ENCODE data around the gene TRPM5. TPM values are rescaled to one million over a fixed set of nuclear protein-coding genes. Genes with fewer than 3 reads are reported as not detected.

Gene TRPM5
- total and polyA plus RNA-seq, 2 donors, result 0.05 to 0.11 TPM

- no peak overlapping the region for H3K27ac ChIP-seq (ENCODE audit: low read depth)
- DNase-seq (ENCODE audit: extremely low spot score), result no peak
- H3K36me3 ChIP-seq (ENCODE audit: insufficient read depth), result no peaks in the 10 kb centered on the region
- WGBS, result 88% methylated on average over 22 of the region's 22 CpGs
- no peaks in the 10 kb centered on the region for H3K4me1 ChIP-seq (ENCODE audit: insufficient read depth)
- H3K4me3 ChIP-seq (ENCODE audit: low read depth, low read length), result no peak overlapping the region
Measured at GRCh38 chr11:2433106-2433925, 11.0 kb downstream of the TRPM5 start.

- Histone ChIP-seq H3K4me1 (ENCODE audit: insufficient read depth) (no peaks in the 10 kb centered on the region), H3K36me3 (ENCODE audit: insufficient read depth) (no peaks in the 10 kb centered on the region), H3K4me3 (ENCODE audit: low read depth, low read length) (no peak overlapping the region), H3K27ac (ENCODE audit: low read depth) (no peak overlapping the region)
- WGBS, result 97% methylated on average over 13 of the region's 13 CpGs
- DNase-seq (ENCODE audit: extremely low spot score), result no peak
Measured at GRCh38 chr11:2432628-2433071, 11.7 kb downstream of the TRPM5 start.

GRCh38 chr11:2432171-2432621 lies 12.1 kb downstream of the TRPM5 start:
- 67% methylated on average over 15 of the region's 15 CpGs for WGBS
- no peak for DNase-seq (ENCODE audit: extremely low spot score)

GRCh38 chr11:2431395-2431794 lies 12.9 kb downstream of the TRPM5 start:
- no peaks in the 10 kb centered on the region for H3K4me1 ChIP-seq (ENCODE audit: insufficient read depth)
- H3K4me3 ChIP-seq (ENCODE audit: low read depth, low read length), result no peak overlapping the region
- DNase-seq (ENCODE audit: extremely low spot score), result no peak
- 90% methylated on average over 1 of the region's 1 CpG for WGBS
- no peak overlapping the region for H3K27ac ChIP-seq (ENCODE audit: low read depth)
- H3K36me3 ChIP-seq (ENCODE audit: insufficient read depth), result no peaks in the 10 kb centered on the region

More at GRCh38 chr11:2432171-2432621, 12.1 kb downstream of the TRPM5 start:
- no peak overlapping the region for H3K4me3 ChIP-seq (ENCODE audit: low read depth, low read length)
- H3K4me1 ChIP-seq (ENCODE audit: insufficient read depth), result no peaks in the 10 kb centered on the region
- no peak overlapping the region for H3K27ac ChIP-seq (ENCODE audit: low read depth)
- H3K36me3 ChIP-seq (ENCODE audit: insufficient read depth), result no peaks in the 10 kb centered on the region

- H3K36me3 ChIP-seq (ENCODE audit: insufficient read depth), result no peaks in the 10 kb centered on the region
- 68% methylated on average over 8 of the region's 8 CpGs for whole genome bisulfite sequencing
- DNase-seq (ENCODE audit: extremely low spot score), result no peak
- no peak overlapping the region for H3K4me3 ChIP-seq (ENCODE audit: low read depth, low read length)
- no peaks in the 10 kb centered on the region for H3K4me1 ChIP-seq (ENCODE audit: insufficient read depth)
- H3K27ac ChIP-seq (ENCODE audit: low read depth), result no peak overlapping the region
Measured at GRCh38 chr11:2428322-2428795, 16.0 kb downstream of the TRPM5 start.

GRCh38 chr11:2427721-2428321 lies 16.5 kb downstream of the TRPM5 start:
- Histone ChIP-seq H3K36me3 (ENCODE audit: insufficient read depth) (no peaks in the 10 kb centered on the region), H3K4me1 (ENCODE audit: insufficient read depth) (no peaks in the 10 kb centered on the region), H3K27ac (ENCODE audit: low read depth) (no peak overlapping the region), H3K4me3 (ENCODE audit: low read depth, low read length) (no peak overlapping the region)
- WGBS, result 71% methylated on average over 12 of the region's 12 CpGs
- DNase-seq (ENCODE audit: extremely low spot score), result no peak

- Histone ChIP-seq H3K4me3 (ENCODE audit: low read depth, low read length) (no peak overlapping the region), H3K27ac (ENCODE audit: low read depth) (no peak overlapping the region), H3K36me3 (ENCODE audit: insufficient read depth) (no peaks in the 10 kb centered on the region), H3K4me1 (ENCODE audit: insufficient read depth) (no peaks in the 10 kb centered on the region)
- no peak for DNase-seq (ENCODE audit: extremely low spot score)
- WGBS, result 85% methylated on average over 14 of the region's 14 CpGs
Measured at GRCh38 chr11:2426826-2427521, 17.3 kb downstream of the TRPM5 start.

- no peak for DNase-seq (ENCODE audit: extremely low spot score)
- no peak overlapping the region for H3K27ac ChIP-seq (ENCODE audit: low read depth)
- no peak overlapping the region for H3K4me3 ChIP-seq (ENCODE audit: low read depth, low read length)
- H3K36me3 ChIP-seq (ENCODE audit: insufficient read depth), result no peaks in the 10 kb centered on the region
- H3K4me1 ChIP-seq (ENCODE audit: insufficient read depth), result no peaks in the 10 kb centered on the region
- WGBS, result 89% methylated on average over 13 of the region's 13 CpGs
Measured at GRCh38 chr11:2426221-2426620, 18.1 kb downstream of the TRPM5 start.

GRCh38 chr11:2425506-2425905 lies 18.8 kb downstream of the TRPM5 start:
- 91% methylated on average over 8 of the region's 8 CpGs for WGBS
- Histone ChIP-seq H3K36me3 (ENCODE audit: insufficient read depth) (no peaks in the 10 kb centered on the region), H3K4me1 (ENCODE audit: insufficient read depth) (no peaks in the 10 kb centered on the region), H3K27ac (ENCODE audit: low read depth) (no peak overlapping the region), H3K4me3 (ENCODE audit: low read depth, low read length) (no peak overlapping the region)
- no peak for DNase-seq (ENCODE audit: extremely low spot score)

- Histone ChIP-seq H3K4me3 (ENCODE audit: low read depth, low read length) (no peak overlapping the region), H3K4me1 (ENCODE audit: insufficient read depth) (no peaks in the 10 kb centered on the region), H3K27ac (ENCODE audit: low read depth) (no peak overlapping the region), H3K36me3 (ENCODE audit: insufficient read depth) (no peaks in the 10 kb centered on the region)
- DNase-seq (ENCODE audit: extremely low spot score), result no peak
- WGBS, result 87% methylated on average over 28 of the region's 28 CpGs
Measured at GRCh38 chr11:2424811-2425495, 19.4 kb downstream of the TRPM5 start.

- WGBS, result 81% methylated on average over 26 of the region's 26 CpGs
- no peak for DNase-seq (ENCODE audit: extremely low spot score)
- H3K36me3 ChIP-seq (ENCODE audit: insufficient read depth), result no peaks in the 10 kb centered on the region
- H3K27ac ChIP-seq (ENCODE audit: low read depth), result no peak overlapping the region
- H3K4me1 ChIP-seq (ENCODE audit: insufficient read depth), result no peaks in the 10 kb centered on the region
- no peak overlapping the region for H3K4me3 ChIP-seq (ENCODE audit: low read depth, low read length)
Measured at GRCh38 chr11:2423157-2424025, 20.9 kb downstream of the TRPM5 start.

- H3K4me1 ChIP-seq (ENCODE audit: insufficient read depth), result no peaks in the 10 kb centered on the region
- H3K36me3 ChIP-seq (ENCODE audit: insufficient read depth), result no peaks in the 10 kb centered on the region
- 88% methylated on average over 14 of the region's 14 CpGs for WGBS
- H3K4me3 ChIP-seq (ENCODE audit: low read depth, low read length), result no peak overlapping the region
- no peak overlapping the region for H3K27ac ChIP-seq (ENCODE audit: low read depth)
- no peak for DNase-seq (ENCODE audit: extremely low spot score)
Measured at GRCh38 chr11:2422461-2423156, 21.7 kb downstream of the TRPM5 start.

Measured in urinary bladder (tissue), 4 donors.